HFFc6 (cell line): ENCODE data around the gene ANKS6. TPM values are rescaled to one million over a fixed set of nuclear protein-coding genes. Genes with fewer than 3 reads are reported as not detected.

Experiments
- DNase-seq: peaks from one replicate; pipeline ENCODE4 v3.0.0-alpha.2; 2018
- H3K27ac Mint-ChIP-seq: 2 replicates; pipeline ENCODE4 v1.8.0; 2020; ENCODE audit warnings: mild to moderate bottlenecking, mixed read lengths
- H3K27me3 Mint-ChIP-seq: 2 replicates; pipeline ENCODE4 v1.8.0; 2021; ENCODE audit warnings: mild to moderate bottlenecking, moderate library complexity, mixed read lengths; ENCODE audit not compliant: insufficient read depth
- H3K36me3 Mint-ChIP-seq: 2 replicates; pipeline ENCODE4 v1.8.0; 2021; ENCODE audit warnings: low read depth, mixed read lengths
- H3K4me1 Mint-ChIP-seq: 2 replicates; pipeline ENCODE4 v1.8.0; 2020; ENCODE audit warnings: low read depth, mixed read lengths
- H3K4me3 Mint-ChIP-seq: 2 replicates; pipeline ENCODE4 v1.8.0; 2020; ENCODE audit warnings: mild to moderate bottlenecking, moderate library complexity, mixed read lengths
- H3K9me3 Mint-ChIP-seq: 2 replicates; pipeline ENCODE4 v1.8.0; 2020; ENCODE audit warnings: mild to moderate bottlenecking, mixed read lengths
- CTCF ChIP-seq: fragments of 200-600 bp; sonication (generic); IDR thresholded peaks from 2 replicates; pipeline ENCODE4 v1.5.0; 2021; ENCODE audit warnings: antibody characterized with exemption, mild to moderate bottlenecking
- total RNA-seq, 6 experiments: library from RNA; stranded (reverse); fragmentation: NEBNext Ultra II Directional; extraction: Animal tissue kit (Norgen Biotek cat#: 25700); gene quantifications; 2 replicates in 1 of 6; 3 replicates in 5 of 6; pipeline ENCODE4 v1.2.3, GENCODE V29; 2021

Gene ANKS6
- total RNA-seq, 6 experiments from 2014 or later = 12.7 to 16.6 (median 14.8) TPM

GRCh38 chr9:98708103-98708932 lies 88.0 kb downstream of the ANKS6 start:
- no peak for DNase-seq
- Mint-ChIP-seq H3K27me3 (peaks cover 24% of the 10 kb centered on the region), H3K4me1 (peaks cover 12% of the 10 kb centered on the region), H3K9me3 (no peaks in the 10 kb centered on the region), H3K4me3 (peak overlapping the region; percentile 75), H3K36me3 (no peaks in the 10 kb centered on the region), H3K27ac (no peak overlapping the region)
- TF ChIP-seq CTCF = no peak

GRCh38 chr9:98707166-98708102 lies 88.9 kb downstream of the ANKS6 start:
- Mint-ChIP-seq H3K27me3 (peaks cover 23% of the 10 kb centered on the region), H3K27ac (no peak overlapping the region), H3K4me1 (peaks cover 12% of the 10 kb centered on the region), H3K9me3 (no peaks in the 10 kb centered on the region), H3K4me3 (peak overlapping the region; percentile 75), H3K36me3 (no peaks in the 10 kb centered on the region)
- peak; percentile 87 for TF ChIP-seq CTCF
- peak; percentile 50 for DNase-seq

- H3K27ac Mint-ChIP-seq = no peak overlapping the region; the same call in 1 of the 2 replicates
Measured at GRCh38 chr9:98706651-98707165, 89.6 kb downstream of the ANKS6 start.

GRCh38 chr9:98702835-98703380 lies 93.4 kb downstream of the ANKS6 start:
- no peak for DNase-seq
- no peak for TF ChIP-seq CTCF
- Mint-ChIP-seq H3K27me3 (peaks cover 32% of the 10 kb centered on the region), H3K4me3 (no peak overlapping the region), H3K27ac (no peak overlapping the region), H3K9me3 (0 out of 2 replicates have a peak, but pooled peaks cover 9% of the 10 kb centered on the region), H3K4me1 (peaks cover 12% of the 10 kb centered on the region), H3K36me3 (no peaks in the 10 kb centered on the region)

More at GRCh38 chr9:98706651-98707165, 89.6 kb downstream of the ANKS6 start:
- Mint-ChIP-seq H3K27me3 (peaks cover 20% of the 10 kb centered on the region), H3K36me3 (no peaks in the 10 kb centered on the region), H3K4me1 (peaks cover 12% of the 10 kb centered on the region), H3K4me3 (peak overlapping the region; percentile 75), H3K9me3 (no peaks in the 10 kb centered on the region)
- no peak for DNase-seq
- TF ChIP-seq CTCF = no peak

- H3K9me3 Mint-ChIP-seq = 0 out of 2 replicates have a peak, but pooled peaks cover 9% of the 10 kb centered on the region
- H3K27me3 Mint-ChIP-seq = peaks cover 32% of the 10 kb centered on the region
- no peak overlapping the region for H3K4me3 Mint-ChIP-seq
- H3K4me1 Mint-ChIP-seq = peaks cover 12% of the 10 kb centered on the region
- no peak for TF ChIP-seq CTCF
- no peaks in the 10 kb centered on the region for H3K36me3 Mint-ChIP-seq
- H3K27ac Mint-ChIP-seq = no peak overlapping the region
- DNase-seq = no peak
Measured at GRCh38 chr9:98702340-98702739, 94.0 kb downstream of the ANKS6 start.
